Limb (tissue), 2 donors: ENCODE measurements around the gene AANAT.

Experiments
- DNase-seq, 2 donors: peaks; one replicate each; pipeline ENCODE4 v3.0.0-alpha.2; 2016; ENCODE audit errors: extremely low spot score in 2 of 2

The AANAT gene

DNA sequence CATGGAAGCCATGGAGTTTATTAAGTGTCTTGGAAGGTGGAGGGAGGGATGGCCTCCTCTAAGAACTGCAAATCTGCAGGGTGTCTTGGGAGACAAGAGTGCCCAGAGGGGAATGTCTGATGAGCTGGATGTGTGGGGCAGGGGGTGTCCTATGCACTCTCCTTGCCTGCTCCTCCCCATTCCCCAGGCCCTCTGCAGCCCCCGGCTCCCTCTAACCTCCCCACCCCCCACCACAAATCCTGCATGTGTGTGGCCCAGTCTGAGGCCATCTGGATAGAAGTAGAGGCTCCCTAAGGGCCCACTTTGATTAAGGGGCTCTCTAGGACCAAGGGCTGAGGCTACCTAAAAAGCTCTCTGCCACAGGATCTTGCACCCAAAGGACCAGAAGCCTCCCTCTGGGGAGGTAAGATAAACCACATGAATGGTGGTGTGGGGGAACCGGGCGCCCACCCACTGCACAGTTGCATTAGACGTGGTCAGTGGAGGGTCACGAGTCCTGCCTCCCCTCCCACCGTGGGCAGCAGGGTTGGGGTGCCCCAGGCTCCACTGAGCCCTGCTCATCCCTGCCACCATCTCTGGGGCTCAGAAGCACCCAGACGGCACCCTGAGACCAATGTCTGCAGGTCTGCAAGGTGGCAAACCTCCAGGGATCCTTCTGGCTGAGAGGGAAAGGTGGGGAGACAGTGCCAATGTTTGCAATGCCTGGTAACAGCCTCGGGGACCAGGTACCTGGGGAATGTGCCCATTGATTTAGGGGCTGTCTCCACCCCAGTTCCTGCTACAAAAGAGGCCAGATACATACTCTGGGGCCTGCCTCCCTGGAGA, 618 bp downstream of the AANAT start:
- no peak for DNase-seq

DNA sequence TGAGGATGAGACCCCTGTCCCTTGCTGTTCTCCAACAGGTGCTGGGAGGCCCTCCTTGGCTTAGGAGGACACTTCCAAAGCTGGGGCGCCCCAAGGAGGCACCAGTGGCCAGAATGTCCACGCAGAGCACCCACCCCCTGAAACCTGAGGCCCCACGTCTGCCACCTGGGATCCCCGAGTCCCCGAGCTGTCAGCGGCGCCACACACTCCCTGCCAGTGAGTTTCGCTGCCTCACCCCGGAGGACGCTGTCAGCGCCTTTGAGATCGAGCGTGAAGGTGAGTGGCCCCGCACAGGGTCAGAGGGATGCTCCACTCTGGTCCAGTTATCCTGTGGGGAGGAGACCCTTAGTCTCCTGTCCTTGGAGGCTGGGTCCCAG, 1.2 kb downstream of the AANAT start:
- no peak for DNase-seq

DNA sequence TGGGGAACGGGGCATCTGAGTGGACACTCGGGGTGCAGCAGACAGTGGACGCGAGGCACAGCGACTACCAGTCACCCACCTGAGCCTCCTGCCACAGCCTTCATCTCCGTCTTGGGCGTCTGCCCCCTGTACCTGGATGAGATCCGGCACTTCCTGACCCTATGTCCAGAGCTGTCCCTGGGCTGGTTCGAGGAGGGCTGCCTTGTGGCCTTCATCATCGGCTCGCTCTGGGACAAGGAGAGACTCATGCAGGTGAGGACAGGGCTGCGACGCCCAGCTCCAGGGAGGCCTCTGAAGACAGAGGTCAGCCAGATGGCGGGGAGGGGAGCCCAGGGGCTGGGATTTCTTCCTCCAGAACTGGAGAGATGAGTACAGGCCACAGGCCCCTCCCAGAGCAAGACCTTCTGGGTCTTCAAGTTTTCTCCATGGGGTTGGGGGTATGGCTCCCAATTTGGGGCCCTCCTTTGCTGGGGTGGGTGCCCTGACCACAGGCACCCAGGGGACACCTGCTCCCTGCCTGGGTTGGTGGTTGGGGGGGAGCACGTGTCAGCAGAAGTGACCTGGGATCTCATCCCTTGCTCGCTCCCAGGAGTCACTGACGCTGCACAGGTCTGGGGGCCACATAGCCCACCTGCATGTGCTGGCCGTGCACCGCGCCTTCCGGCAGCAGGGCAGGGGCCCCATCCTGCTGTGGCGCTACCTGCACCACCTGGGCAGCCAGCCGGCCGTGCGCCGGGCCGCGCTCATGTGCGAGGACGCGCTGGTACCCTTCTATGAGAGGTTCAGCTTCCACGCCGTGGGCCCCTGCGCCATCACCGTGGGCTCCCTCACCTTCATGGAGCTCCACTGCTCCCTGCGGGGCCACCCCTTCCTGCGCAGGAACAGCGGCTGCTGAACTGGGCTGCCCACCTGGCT, 1.9 kb downstream of the AANAT start:
- DNase-seq: no peak

DNA sequence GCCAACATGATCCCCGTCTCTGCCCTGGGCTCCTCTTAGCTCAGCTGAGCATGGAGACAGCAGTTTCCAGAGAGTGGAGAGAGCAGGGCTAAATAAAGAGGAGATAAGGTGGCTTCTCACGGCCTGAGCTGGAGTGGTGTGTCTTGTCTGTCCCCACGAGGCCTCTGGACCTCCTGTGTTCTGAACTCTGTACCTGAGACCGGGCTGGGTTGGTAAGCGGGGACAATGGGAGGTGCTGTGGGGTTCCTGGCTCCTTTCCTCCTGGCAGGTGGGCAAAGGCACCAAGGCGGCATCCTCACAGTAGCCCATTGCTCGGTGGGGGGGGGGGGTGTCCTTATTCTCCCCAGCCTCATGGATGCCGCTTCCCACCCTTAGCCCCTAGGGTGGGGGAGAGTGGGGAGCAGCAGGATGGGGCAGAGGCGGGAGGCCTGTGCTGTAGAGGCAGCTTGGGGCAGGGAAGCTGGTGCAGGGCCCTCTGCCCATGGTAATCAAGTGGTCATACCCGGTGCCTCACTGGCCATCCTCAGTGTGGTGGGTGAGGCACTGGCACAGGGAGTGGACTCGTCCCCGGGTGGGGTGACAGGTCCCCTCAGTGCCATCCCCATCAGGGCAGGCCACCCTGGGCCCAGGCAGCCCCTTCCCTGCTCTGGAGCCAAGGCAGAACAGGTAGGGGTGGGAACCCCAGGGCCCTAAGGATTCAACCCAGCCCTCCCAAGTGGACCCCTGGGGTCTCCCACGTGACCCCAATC, 2.8 kb downstream of the AANAT start:
- no peak for DNase-seq

DNA sequence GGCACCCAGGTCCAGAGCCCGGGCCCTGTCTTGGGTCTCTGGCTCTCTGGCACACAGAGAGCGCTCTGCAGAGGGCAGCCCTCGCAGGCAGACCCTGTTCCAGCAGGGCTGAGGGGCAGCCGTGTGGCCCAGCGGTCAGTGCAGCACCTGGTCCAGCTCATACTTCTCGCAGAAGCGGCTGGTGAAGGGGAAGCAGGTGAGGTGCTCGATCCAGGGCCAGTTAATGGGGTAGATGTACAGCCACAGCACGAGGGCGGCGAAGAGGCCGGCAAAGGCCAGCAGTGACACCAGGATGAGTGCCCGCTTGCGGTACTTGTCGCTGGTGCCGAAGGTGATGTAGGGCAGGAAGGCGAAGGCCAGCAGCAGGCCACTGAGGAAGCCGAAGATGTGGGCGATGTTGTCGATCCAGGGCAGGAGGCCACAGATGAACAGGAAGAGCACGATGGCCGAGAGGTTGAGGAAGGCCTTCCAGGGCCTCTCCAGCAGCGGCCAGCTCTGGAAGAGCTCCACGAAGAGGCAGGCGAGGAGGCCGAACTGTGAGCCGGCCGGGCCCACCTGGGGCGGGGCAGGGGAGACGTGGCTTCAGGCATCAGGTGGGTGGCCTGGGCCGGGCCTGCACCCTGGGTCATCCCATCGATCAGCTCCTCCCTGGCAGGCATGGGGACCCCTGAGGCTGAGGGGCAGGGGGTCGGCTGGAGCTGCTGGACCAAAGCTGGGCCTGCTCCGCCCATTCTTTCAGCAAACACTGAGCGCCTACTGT, 4.3 kb downstream of the AANAT start:
- DNase-seq: no peak

DNA sequence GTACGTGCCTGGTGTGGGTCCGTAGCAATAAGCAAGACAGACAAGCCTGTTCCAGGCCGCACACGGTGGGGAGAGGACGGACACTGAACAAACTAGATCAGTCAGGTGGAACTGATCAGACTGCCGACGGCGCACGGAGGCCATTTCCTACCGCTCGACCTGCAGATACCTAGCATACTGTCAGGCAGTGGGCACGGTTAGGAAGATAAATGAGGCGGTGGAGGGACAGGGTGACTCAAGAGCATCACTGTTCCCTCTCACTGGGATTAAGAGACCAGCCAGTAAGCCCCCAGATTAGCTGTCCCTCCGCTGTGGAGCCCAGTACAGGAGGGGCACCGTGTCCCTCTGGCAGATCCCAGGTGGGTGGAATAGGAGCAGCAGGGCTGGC, 4.8 kb downstream of the AANAT start:
- no peak for DNase-seq

DNA sequence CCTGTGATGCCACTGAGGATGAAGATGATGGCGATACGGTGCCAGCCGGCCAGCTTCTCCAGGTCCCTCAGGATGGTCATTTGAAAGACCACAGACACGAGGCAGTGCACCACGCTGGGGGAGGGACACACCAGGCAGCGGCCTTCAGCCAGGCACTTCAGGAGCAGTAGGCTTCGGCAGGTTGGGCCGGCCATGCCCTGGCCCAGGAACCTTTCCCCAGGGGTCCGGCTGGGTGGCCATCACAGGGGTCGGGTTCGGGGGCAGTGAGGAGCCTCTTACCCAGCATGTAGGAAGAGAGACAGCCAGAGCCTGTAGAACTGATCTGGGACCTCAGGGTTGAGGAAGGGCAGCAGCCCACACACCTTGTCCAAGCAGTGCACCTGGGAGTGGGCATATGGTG, 5.3 kb downstream of the AANAT start:
- no peak for DNase-seq

DNA sequence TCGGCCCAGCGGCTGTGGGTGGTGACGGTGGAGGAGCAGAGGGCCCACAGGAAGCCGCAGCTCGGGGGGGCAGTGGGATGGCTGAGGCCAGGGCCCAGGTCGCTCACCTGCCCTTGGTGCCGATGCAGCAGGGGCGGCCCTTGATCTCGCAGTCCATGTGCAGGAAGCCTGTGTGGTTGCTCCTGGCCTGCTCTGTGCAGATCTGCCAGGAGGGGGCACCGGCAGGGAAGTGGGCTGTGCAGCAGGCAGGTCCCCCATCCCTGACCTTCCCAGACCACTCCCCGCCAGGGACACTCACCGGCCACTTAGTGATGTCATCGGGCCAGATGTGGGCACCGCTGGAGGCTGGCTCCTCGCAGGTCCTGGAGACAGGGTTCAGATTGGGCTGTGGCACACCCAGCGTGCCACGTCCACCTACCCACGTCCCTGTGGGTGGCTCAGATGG, 6.2 kb downstream of the AANAT start:
- DNase-seq: no peak

DNA sequence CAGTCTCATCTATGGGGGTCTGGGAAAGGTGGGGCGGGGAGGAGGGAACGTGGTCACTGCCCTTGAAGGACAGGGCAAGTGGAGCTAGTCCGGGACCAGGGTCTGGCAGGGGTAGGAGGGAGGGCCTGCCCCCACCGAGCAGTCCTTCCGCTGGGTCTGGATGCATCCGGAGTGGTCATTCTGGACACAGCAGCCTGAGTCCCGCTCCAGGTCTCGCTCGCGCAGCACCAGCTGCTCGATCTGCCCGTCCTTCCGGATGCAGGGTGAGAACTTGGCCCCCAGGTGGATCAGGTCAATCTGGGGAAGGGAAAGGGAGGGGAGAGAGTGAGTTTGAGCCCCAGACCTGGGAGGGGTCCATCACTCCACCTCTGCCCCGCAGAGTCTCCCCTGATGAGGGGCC, 6.8 kb downstream of the AANAT start:
- DNase-seq: no peak

DNA sequence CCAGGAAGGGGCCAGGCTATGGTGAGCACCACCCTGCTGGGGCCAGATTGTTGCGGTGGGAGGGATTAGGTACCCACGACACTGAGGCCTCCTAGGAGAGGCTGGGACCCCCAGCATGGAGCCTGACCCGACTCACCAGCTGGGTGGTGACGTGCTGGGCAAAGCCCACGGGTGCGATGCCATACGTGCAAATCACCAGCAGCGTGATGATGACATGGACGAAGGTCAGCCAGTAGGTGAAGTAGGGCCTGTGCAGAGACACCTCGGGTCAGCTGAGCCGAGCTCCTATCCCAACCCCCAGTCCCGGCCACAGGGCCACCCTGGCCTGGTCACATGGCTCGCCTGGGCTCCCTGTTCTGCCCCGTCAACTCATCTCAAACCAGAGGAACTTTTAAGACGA, 7.5 kb downstream of the AANAT start:
- no peak for DNase-seq

DNA sequence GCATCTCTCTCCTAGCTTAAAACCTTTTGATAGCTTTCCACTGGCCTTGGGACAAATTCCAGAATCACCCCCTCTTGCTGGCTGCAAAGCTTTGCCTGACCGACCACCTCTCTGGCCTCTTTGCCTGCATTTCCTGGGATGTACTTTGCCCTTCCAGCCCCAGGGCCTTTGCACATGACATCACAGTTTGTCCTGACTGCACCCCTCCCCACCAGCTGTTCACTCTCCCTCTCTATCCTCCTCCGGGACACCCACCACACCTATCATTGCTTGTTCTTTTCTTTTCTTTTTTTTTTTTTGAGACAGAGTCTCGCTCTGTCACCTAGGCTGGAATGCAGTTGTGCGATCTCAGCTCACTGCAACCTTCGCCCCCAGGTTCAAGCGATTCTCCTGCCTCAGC, 7.9 kb downstream of the AANAT start:
- no peak for DNase-seq

DNA sequence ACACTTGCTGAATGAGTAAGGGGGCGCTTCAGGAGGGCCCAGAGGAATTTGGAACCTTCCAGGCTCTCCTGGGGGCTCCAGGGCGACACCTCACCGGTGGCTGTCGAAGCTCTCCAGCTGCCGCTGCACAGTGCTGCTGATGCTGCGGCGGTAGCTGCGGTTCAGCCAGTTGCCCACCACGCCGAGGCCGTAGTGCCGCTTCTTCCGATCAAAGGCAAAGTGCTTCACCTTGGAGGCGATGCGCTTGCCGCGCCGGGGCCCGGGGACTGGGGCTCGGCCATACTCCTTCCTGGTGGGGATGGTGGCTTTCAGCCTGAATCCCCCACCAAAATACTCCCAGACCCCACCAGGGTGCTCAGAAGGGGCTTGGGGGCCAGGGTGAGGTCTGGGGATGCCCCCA, 9.3 kb downstream of the AANAT start:
- DNase-seq: no peak

DNA sequence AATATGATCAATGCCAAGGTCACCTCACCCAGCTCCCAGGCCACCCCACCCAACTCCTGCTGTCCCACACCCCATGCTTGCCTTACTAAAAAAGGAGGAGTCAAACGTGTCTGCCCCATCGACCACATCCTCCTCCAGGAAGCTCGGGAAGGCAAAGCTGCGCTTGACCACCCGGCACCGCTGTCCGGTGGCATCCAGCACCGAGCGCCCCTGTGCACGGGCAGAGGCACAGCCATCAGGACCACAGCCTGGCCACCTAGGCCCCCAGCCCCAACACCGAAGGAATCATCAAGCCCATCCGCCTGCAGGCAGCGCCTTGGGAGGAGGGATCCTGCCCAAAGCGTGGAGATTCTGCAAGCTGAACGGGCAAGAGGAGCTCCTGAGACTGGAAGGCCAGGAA, 10.2 kb downstream of the AANAT start:
- no peak for DNase-seq

DNA sequence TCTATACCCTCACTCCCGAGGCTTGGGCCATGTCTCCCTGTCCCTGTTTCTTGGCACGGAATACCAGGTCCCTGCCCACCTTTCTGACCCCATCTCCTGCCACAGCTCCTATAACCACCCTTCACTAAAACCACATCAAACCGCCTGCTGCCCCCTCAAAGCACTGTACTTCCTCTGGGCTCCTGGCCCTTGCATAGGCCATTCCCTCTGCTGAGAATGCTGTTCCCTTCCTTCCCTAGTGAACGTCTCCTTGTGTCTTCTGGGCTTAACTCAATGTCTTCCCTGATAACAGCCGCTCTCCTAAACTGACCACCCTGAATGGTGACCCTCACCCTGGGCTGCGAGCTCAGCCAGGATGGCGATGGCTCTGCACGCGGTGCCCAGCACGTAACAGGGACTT, 10.7 kb downstream of the AANAT start:
- no peak for DNase-seq

DNA sequence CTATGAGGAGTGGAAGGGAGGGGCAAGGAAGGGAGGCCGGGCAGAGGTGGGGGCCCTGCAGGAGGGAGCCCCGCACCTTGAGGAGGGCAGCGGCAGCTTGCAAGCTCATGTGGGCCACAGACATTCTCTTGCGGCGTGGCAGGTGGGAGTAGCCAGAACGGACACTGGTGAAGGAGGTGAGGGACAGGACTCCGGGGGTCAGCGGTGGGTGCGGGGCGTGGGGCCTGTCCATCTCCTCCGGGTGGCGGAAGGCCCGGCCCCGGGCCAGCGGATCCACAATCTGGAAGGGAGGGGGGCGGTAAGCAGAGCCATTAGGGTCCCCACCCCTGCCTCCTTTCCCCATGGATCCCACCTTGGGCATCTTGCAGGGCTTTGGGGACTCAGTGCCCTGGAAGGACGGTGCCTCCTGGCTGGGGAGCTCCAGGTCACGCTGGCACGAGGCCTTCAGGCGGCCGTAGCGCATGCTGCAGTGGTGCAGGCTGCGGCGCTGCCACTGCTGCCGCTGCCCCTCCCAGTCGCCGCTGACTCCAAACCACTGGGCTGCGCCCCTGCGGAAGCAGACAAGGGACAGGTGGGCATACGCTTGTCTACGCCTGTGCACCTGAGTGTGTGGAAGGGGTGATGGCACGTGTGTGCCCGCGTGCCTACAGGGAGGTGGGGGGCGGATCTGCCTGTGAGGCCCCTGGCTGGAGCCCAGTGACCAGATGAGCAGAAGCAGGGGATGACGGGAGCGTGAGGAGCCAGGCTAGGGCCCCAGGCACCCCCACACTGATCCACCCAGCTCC, 11.5 kb downstream of the AANAT start:
- no peak for DNase-seq

DNA sequence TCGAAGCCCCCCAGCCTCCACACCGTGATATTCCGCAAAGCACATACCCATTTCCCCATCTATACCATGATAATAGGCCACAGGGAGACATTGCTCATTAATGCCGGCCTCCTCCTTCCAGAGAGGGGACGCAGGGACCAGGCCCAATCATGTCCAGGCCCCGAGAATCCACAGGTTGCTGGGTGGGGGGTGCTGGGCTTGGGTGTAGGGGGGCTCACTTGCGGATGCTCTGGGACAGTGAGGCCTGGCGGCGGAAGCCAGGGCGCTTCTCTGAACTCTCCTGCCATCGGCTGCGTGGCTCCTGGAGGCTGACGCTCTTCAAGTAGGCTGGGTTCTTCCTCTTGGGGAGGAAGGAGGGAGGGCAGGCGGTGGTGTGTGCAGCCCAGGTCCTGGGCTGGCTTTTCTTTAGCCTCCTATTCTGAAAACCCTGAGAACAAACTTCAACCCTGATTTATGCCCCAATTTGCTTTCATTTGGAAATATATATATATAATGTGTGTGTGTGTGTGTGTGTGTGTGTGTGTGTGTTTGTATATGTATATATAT, 12.2 kb downstream of the AANAT start:
- DNase-seq: no peak

DNA sequence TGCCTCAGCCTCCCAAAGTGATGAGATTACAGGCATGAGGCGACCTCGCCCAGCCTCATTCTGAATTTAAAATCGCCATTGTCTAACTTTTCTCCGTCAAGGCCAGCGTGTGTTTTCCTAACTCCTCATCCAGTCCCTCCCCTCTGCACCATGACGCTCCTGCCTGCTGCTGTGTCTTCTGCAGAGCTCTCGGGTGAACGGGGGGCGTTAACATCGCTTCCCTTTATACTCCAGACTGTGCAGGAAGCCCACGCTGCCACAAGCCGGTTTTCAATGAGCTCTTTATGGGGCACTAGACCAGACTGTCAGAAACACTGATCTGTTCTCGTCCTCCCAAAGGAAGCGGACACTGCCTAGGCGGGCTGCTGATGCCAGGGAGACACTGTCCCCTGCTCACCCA, 13.2 kb downstream of the AANAT start:
- peak; percentile 21 to 70 for DNase-seq

DNA sequence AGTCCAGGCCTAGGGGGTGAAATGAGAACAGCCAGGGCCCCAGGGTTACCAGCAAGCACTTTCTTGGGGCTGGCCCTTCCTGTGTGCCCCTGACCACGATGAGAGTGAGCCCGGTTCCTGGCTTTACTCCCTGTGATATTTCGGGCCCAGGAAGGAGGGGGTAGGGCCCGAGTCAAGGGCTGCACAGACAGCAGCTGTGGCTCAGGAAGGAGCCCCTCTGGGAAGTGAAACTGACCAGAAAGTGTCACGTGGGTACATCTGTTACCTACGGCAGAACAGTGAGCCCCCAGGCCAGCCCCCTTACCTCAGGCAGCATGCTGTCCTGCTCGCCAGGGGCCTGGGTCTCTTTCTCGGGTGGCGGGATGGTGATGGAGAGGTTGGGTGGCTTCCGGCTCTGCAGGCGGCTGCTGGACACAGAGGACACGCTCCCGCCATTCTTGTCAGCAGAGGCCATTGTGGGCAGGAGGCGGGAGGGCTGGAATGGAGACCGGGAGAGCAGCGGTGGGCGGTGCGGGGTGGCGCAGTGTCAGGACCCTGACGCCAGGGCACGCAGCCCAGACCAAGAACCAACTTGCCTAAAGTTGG, 13.8 kb downstream of the AANAT start:
- DNase-seq: no peak

DNA sequence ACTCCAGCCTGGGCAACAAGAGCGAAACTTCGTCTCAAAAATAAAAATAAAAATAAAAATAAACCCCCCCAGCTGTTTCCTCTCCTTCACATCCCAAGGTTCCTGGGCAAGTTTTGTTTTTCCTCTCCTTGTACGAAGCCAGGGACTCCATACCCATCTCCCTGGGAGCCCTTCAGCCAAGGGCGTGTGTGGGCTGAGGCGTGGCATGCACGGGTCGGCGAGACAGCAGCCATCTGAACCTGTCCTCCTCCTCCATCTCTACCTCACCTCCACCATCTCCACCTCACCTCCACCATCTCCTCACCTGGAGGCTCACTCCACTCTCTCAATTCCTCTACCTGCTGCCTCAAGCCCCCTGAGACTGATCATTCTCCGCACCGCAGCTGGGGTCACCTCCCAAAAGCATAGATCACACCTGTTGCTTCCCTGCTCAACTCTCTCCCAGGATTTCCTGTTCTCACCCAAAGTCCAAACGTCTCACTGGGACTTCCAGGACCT, 16.9 kb downstream of the AANAT start:
- DNase-seq: no peak

DNA sequence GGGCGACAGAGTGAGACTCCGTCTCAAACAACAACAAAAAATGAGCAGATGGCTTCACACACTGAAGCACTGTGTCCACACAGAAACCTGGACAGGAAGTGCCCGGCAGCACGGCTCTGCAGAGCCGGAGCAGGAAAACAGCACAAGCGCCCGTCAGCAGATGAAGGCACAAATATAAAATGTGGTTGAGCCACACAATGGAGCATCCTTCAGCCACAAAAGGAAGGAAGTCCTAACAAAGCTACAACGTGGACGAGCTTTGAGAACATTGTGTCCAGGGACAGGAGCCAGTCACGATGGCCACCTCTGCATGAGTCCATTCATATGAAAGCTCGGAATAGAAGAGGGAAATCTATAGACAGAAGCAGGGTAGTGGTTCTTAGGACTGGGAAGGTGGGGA, 18.2 kb downstream of the AANAT start:
- DNase-seq: no peak
